HG02763 (cell line): Measurements from ENCODE around the gene ABHD14A.
"Not testable (repeated sequence)": the region's sequence is repeated elsewhere in the genome, so short reads cannot be mapped to it uniquely, and the experiment has no call there.

Source experiments
- ATAC-seq: cut with Tn5 transposase; IDR thresholded peaks from one replicate; pipeline ENCODE4 v1.9.1; 2021; ENCODE audit warnings: mild to moderate bottlenecking, moderate library complexity; ENCODE audit not compliant: unreplicated experiment

The ABHD14A gene

GRCh38 chr3:51970606-51971300 lies 4.1 kb upstream of the ABHD14A start:
- no peak for ATAC-seq

GRCh38 chr3:51971350-51971749 lies 3.5 kb upstream of the ABHD14A start:
- ATAC-seq, result no peak

- ATAC-seq, result no peak
Observed at GRCh38 chr3:51974277-51974962, 444 bp upstream of the ABHD14A start.

GRCh38 chr3:51975852-51976549 lies 1.1 kb downstream of the ABHD14A start:
- no peak for ATAC-seq

GRCh38 chr3:51977446-51978142 lies 2.7 kb downstream of the ABHD14A start:
- no peak for ATAC-seq

GRCh38 chr3:51978143-51978502 lies 3.3 kb downstream of the ABHD14A start:
- ATAC-seq, result no peak

- ATAC-seq, result no peak
Observed at GRCh38 chr3:51980253-51980652, 5.4 kb downstream of the ABHD14A start.

- peak; percentile 35 for ATAC-seq
Observed at GRCh38 chr3:51982352-51982837, 7.5 kb downstream of the ABHD14A start.

GRCh38 chr3:51982838-51983577 lies 8.1 kb downstream of the ABHD14A start, which contains the start of gene ACY1:
ACY1 (plus strand) TSS chr3:51983535; CDS start chr3:51984065, 530 bp downstream.
- ATAC-seq, result peak; percentile 61

GRCh38 chr3:51983578-51984268 lies 8.9 kb downstream of the ABHD14A start:
- no peak for ATAC-seq

GRCh38 chr3:51984269-51984647 lies 9.4 kb downstream of the ABHD14A start:
- no peak for ATAC-seq

GRCh38 chr3:51985063-51985462 lies 10.2 kb downstream of the ABHD14A start:
- no peak for ATAC-seq

- ATAC-seq, result no peak
Observed at GRCh38 chr3:51986010-51986947, 11.4 kb downstream of the ABHD14A start.

GRCh38 chr3:51987568-51987967 lies 12.7 kb downstream of the ABHD14A start:
- no peak for ATAC-seq

- no peak for ATAC-seq
Observed at GRCh38 chr3:51988286-51989146, 13.7 kb downstream of the ABHD14A start.

GRCh38 chr3:51990501-51990971 lies 15.7 kb downstream of the ABHD14A start:
- not testable (repeated sequence) for ATAC-seq

GRCh38 chr3:51992017-51992682 lies 17.3 kb downstream of the ABHD14A start:
- ATAC-seq, result no peak
